ENCODE data around the gene IL18RAP. TPM values are rescaled to one million over a fixed set of nuclear protein-coding genes. Genes with fewer than 3 reads are reported as not detected.

Gene IL18RAP
- total RNA-seq, 1 donor from 2014 or later, result not detected

DNA sequence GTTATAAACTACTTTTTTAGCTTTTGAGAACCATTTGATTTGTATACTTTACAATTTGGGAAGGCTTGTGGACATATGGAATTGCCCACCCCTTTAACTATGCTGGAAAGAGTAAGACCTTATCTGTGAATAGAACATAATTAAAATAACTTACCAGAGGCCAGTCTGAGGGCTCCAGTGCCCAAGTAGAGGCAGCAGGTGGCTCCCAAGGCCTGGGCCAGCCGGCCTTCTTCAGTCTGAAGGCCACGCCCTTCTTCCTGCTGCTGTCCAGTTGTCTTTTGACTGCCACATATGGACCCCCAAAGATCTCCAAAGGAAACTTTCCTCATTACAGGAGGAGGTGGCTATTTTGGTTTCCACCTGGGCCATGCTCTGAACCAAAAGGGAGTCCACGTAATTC, 12.0 kb upstream of the IL18RAP start:
- Histone ChIP-seq H3K79me2 (ENCODE audit: low read depth) (no peaks in the 10 kb centered on the region), H3K9me3 (ENCODE audit: low read depth) (no peaks in the 10 kb centered on the region), H3K27me3 (no peaks in the 10 kb centered on the region), H3K4me3 (no peak overlapping the region), H3K36me3 (no peaks in the 10 kb centered on the region), H3K4me1 (no peaks in the 10 kb centered on the region), H3K9ac (no peak overlapping the region), H4K20me1 (ENCODE audit: low read depth) (no peaks in the 10 kb centered on the region), H3F3A (ENCODE audit: low read depth) (no peaks in the 10 kb centered on the region), H2AFZ (replicated peaks) (no peak overlapping the region), H3K27ac (no peak overlapping the region), H3K4me2 (no peak overlapping the region)
- DNase-seq (ENCODE audit: low spot score), result no peak
- Mint-ChIP-seq H3K36me3 (no peaks in the 10 kb centered on the region), H3K27me3 (ENCODE audit: insufficient read depth, low read depth) (no peaks in the 10 kb centered on the region), H3K4me3 (no peak overlapping the region), H3K4me1 (no peaks in the 10 kb centered on the region), H3K9me3 (peaks cover 13% of the 10 kb centered on the region), H3K27ac (no peak overlapping the region)
- TF ChIP-seq EZH2phosphoT487 (IDR thresholded peaks at IDR 0.05) (no peak), EZH2 (IDR thresholded peaks at IDR 0.05) (no peak)
- TF ChIP-seq, protein P1, sequence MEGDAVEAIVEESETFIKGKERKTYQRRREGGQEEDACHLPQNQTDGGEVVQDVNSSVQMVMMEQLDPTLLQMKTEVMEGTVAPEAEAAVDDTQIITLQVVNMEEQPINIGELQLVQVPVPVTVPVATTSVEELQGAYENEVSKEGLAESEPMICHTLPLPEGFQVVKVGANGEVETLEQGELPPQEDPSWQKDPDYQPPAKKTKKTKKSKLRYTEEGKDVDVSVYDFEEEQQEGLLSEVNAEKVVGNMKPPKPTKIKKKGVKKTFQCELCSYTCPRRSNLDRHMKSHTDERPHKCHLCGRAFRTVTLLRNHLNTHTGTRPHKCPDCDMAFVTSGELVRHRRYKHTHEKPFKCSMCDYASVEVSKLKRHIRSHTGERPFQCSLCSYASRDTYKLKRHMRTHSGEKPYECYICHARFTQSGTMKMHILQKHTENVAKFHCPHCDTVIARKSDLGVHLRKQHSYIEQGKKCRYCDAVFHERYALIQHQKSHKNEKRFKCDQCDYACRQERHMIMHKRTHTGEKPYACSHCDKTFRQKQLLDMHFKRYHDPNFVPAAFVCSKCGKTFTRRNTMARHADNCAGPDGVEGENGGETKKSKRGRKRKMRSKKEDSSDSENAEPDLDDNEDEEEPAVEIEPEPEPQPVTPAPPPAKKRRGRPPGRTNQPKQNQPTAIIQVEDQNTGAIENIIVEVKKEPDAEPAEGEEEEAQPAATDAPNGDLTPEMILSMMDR (IDR thresholded peaks at IDR 0.05), result no peak

GRCh38 chr2:102412199-102412598, 10.8 kb upstream of the IL18RAP start:
- Mint-ChIP-seq H3K9me3 (peaks cover 13% of the 10 kb centered on the region), H3K4me3 (no peak overlapping the region), H3K4me1 (no peaks in the 10 kb centered on the region), H3K36me3 (no peaks in the 10 kb centered on the region), H3K27me3 (ENCODE audit: insufficient read depth, low read depth) (no peaks in the 10 kb centered on the region), H3K27ac (no peak overlapping the region)
- Histone ChIP-seq H3K4me1 (no peaks in the 10 kb centered on the region), H3K27me3 (no peaks in the 10 kb centered on the region), H3K9ac (no peak overlapping the region), H2AFZ (replicated peaks) (no peak overlapping the region), H3K4me2 (no peak overlapping the region), H3K9me3 (ENCODE audit: low read depth) (no peaks in the 10 kb centered on the region), H3K79me2 (ENCODE audit: low read depth) (no peaks in the 10 kb centered on the region), H4K20me1 (ENCODE audit: low read depth) (no peaks in the 10 kb centered on the region), H3F3A (ENCODE audit: low read depth) (no peaks in the 10 kb centered on the region), H3K4me3 (no peak overlapping the region), H3K27ac (no peak overlapping the region), H3K36me3 (no peaks in the 10 kb centered on the region)
- no peak for DNase-seq (ENCODE audit: low spot score)
- TF ChIP-seq EZH2phosphoT487 (IDR thresholded peaks at IDR 0.05), result no peak
- TF ChIP-seq EZH2 (IDR thresholded peaks at IDR 0.05), result no peak
- TF ChIP-seq, protein P1 (IDR thresholded peaks at IDR 0.05), result no peak

GRCh38 chr2:102417946-102418345, 5.0 kb upstream of the IL18RAP start:
- H3K9me3 Mint-ChIP-seq, result peaks cover 3% of the 10 kb centered on the region
- H2AFZ ChIP-seq (replicated peaks), result no peak overlapping the region

More at GRCh38 chr2:102417946-102418345, 5.0 kb upstream of the IL18RAP start:
- Histone ChIP-seq H3K9me3 (ENCODE audit: low read depth) (no peaks in the 10 kb centered on the region), H4K20me1 (ENCODE audit: low read depth) (no peaks in the 10 kb centered on the region), H3K27me3 (no peaks in the 10 kb centered on the region), H3K4me1 (no peaks in the 10 kb centered on the region), H3K27ac (no peak overlapping the region), H3K4me2 (no peak overlapping the region), H3F3A (ENCODE audit: low read depth) (no peaks in the 10 kb centered on the region), H3K36me3 (no peaks in the 10 kb centered on the region), H3K79me2 (ENCODE audit: low read depth) (no peaks in the 10 kb centered on the region), H3K4me3 (no peak overlapping the region), H3K9ac (no peak overlapping the region)
- TF ChIP-seq, protein P1 (IDR thresholded peaks at IDR 0.05), result no peak
- TF ChIP-seq EZH2 (IDR thresholded peaks at IDR 0.05), result no peak
- TF ChIP-seq EZH2phosphoT487 (IDR thresholded peaks at IDR 0.05), result no peak
- Mint-ChIP-seq H3K27me3 (ENCODE audit: insufficient read depth, low read depth) (peaks cover 3% of the 10 kb centered on the region), H3K36me3 (no peaks in the 10 kb centered on the region), H3K4me3 (no peak overlapping the region), H3K27ac (no peak overlapping the region), H3K4me1 (no peaks in the 10 kb centered on the region)
- no peak for DNase-seq (ENCODE audit: low spot score)

Data from neural progenitor cell (in vitro differentiated cells).